Natural killer cell (primary cell): ENCODE results near the gene MRPS24. TPM values are rescaled to one million over a fixed set of nuclear protein-coding genes. Genes with fewer than 3 reads are reported as not detected.
"Not testable (repeated sequence)": the region's sequence is repeated elsewhere in the genome, so short reads cannot be mapped to it uniquely, and the experiment has no call there.

Experiments
- ATAC-seq, 3 donors: fragments of 150-1000 bp in 2 of 3; fragments of 200-7000 bp in 1 of 3; cut with Tn5 transposase; 1 replicate in 1 of 3; 2 replicates in 2 of 3; pipeline ENCODE4 v1.10.0; 2021; ENCODE audit warnings: mild to moderate bottlenecking in 2 of 3, moderate library complexity in 2 of 3
- DNase-seq, 2 donors: peaks; one replicate each; pipeline versions ENCODE4 v3.0.0 to v3.0.0-alpha.2; 2013 to 2021; ENCODE audit warnings: mixed read lengths in 1 of 2
- H3K27ac ChIP-seq: one replicate; pipeline ENCODE4 v1.5.1; 2013; ENCODE audit warnings: mild to moderate bottlenecking, low read length
- H3K27me3 ChIP-seq: one replicate; pipeline ENCODE4 v1.6.1; 2013; ENCODE audit warnings: low read length; ENCODE audit not compliant: control insufficient read depth, insufficient read depth
- H3K36me3 ChIP-seq: one replicate; pipeline ENCODE4 v1.6.1; 2013; ENCODE audit warnings: low read length; ENCODE audit not compliant: control insufficient read depth, insufficient read depth
- H3K4me1 ChIP-seq: one replicate; pipeline ENCODE4 v1.6.1; 2013; ENCODE audit warnings: low read length; ENCODE audit not compliant: control insufficient read depth, insufficient read depth
- H3K4me3 ChIP-seq: one replicate; pipeline ENCODE4 v1.5.1; 2013; ENCODE audit warnings: low read length
- H3K9me3 ChIP-seq: one replicate; pipeline ENCODE4 v1.6.1; 2013; ENCODE audit warnings: low read length; ENCODE audit not compliant: control insufficient read depth, insufficient read depth
- H3K27ac Mint-ChIP-seq, 2 donors: one replicate each; pipeline ENCODE4 v1.8.0; 2022; ENCODE audit warnings: mild to moderate bottlenecking in 2 of 2, mixed read lengths in 2 of 2, moderate library complexity in 1 of 2
- H3K27me3 Mint-ChIP-seq, 2 donors: one replicate each; pipeline ENCODE4 v1.8.0; 2022; ENCODE audit warnings: low read depth in 2 of 2, mixed read lengths in 2 of 2
- H3K36me3 Mint-ChIP-seq: one replicate; pipeline ENCODE4 v1.8.0; 2022; ENCODE audit warnings: mixed read lengths
- H3K4me1 Mint-ChIP-seq, 2 donors: one replicate each; pipeline ENCODE4 v1.8.0; 2022; ENCODE audit warnings: mixed read lengths in 2 of 2
- H3K4me3 Mint-ChIP-seq: one replicate; pipeline ENCODE4 v1.8.0; 2022; ENCODE audit warnings: mild to moderate bottlenecking, moderate library complexity, mixed read lengths
- H3K9me3 Mint-ChIP-seq, 2 donors: one replicate each; pipeline ENCODE4 v1.8.0; 2022; ENCODE audit warnings: mixed read lengths in 2 of 2
- CTCF ChIP-seq: fragments of 200-600 bp; IDR thresholded peaks from one replicate; pipeline ENCODE4 v1.8.0; 2022; ENCODE audit warnings: antibody characterized with exemption
- WGBS: methylation state at CpG from one replicate; pipeline ENCODE4 v1.1.7; 2013; ENCODE audit warnings: missing lambda C conversion rate; ENCODE audit not compliant: insufficient coverage; 5-methylcytosine and 5-hydroxymethylcytosine counted together
- intact Hi-C: fragments of 100-400 bp; cut with micrococcal nuclease; formaldehyde crosslinking; loops from one replicate; pipeline ENCODE4 v1.14.2; 2022
- total RNA-seq, 4 donors: library from RNA; stranded (reverse); fragments of 120-200 nt in 1 of 4; gene quantifications; one replicate each; pipeline versions ENCODE4 v1.2.3 to v1.2.4, GENCODE V29; 2013 to 2022

MRPS24 gene
- total RNA-seq, 3 donors from 2014 or later (not counting 1 experiment from before 2014, with no cell fraction given) = 34.8 to 37.4 (median 35.7) TPM

DNA sequence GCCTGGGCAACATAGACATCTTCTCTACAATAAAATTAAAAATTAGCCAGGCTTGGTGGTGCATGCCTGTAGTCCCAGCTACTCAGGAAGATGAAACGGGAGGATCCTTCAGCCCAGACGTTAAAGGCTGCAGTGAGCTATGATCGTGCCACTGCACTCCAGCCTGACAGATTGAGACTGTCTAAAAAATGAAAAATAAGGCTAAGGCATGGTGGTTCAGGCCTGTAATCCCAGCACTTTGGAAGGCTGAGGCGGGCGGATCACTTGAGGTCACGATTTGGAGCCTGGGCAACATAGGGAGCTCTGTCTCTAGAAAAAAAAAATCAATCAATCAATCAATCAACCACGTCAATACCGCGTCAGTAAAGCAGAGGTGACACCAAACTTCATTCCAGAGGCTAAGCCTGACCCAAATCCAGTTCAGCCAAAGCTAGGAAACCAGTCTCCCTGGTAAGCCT, 31.1 kb downstream of the MRPS24 start:
- Histone ChIP-seq H3K27ac (no peak overlapping the region), H3K27me3 (no peaks in the 10 kb centered on the region), H3K9me3 (no peaks in the 10 kb centered on the region), H3K4me1 (peaks cover 18% of the 10 kb centered on the region), H3K36me3 (no peaks in the 10 kb centered on the region), H3K4me3 (no peak overlapping the region)
- Mint-ChIP-seq H3K27me3 (no peaks in the 10 kb centered on the region), H3K4me3 (peak overlapping the region; percentile 75), H3K36me3 (no peaks in the 10 kb centered on the region), H3K9me3 (no peaks in the 10 kb centered on the region), H3K4me1 (peaks cover 16 to 19% of the 10 kb centered on the region in 2 donors), H3K27ac (peak overlapping the region in 1 of 2 donors; percentile 87)
- no peak for ATAC-seq
- WGBS = 85% methylated on average over 9 of the region's 9 CpGs
- intact Hi-C loops = loop anchor here (2.0 to 5.0 kb wide), 3 partner anchors 109 to 1896 kb away; partner anchors contain the start of gene COA1
- no peak for DNase-seq
- no peak for TF ChIP-seq CTCF

- no peak for TF ChIP-seq CTCF
- peak overlapping the region; percentile 83 to 91 for H3K27ac Mint-ChIP-seq
- no peaks in the 10 kb centered on the region for H3K27me3 Mint-ChIP-seq
- H3K4me1 Mint-ChIP-seq = peaks cover 16 to 19% of the 10 kb centered on the region in 2 donors
- peak overlapping the region; percentile 56 for H3K4me3 ChIP-seq
- H3K9me3 Mint-ChIP-seq = no peaks in the 10 kb centered on the region
- intact Hi-C loops = loop anchor here (5.0 kb wide), 1 partner anchor 1892 kb away; no protein-coding TSS in a partner anchor
- no peaks in the 10 kb centered on the region for H3K36me3 Mint-ChIP-seq
- no peaks in the 10 kb centered on the region for H3K36me3 ChIP-seq
- H3K27ac ChIP-seq = peak overlapping the region; percentile 81
- H3K27me3 ChIP-seq = no peaks in the 10 kb centered on the region
- no peaks in the 10 kb centered on the region for H3K9me3 ChIP-seq
- WGBS = 24% methylated on average over 5 of the region's 8 CpGs
- ATAC-seq (peak; percentile 67 to 75 (median 70)), DNase-seq (peak; percentile 29 to 80)
- H3K4me1 ChIP-seq = peaks cover 18% of the 10 kb centered on the region
- H3K4me3 Mint-ChIP-seq = peak overlapping the region; percentile 84
Observed at GRCh38 chr7:43834463-43835251, 34.7 kb downstream of the MRPS24 start.

- H3K4me1 ChIP-seq = peaks cover 13% of the 10 kb centered on the region
- Mint-ChIP-seq H3K27me3 (peaks cover 11 to 12% of the 10 kb centered on the region in 2 donors), H3K4me1 (peaks cover 10% of the 10 kb centered on the region in 2 donors)
- H3K36me3 Mint-ChIP-seq, H3K9me3 Mint-ChIP-seq, H3K36me3 ChIP-seq, H3K27ac Mint-ChIP-seq, intact Hi-C loops, H3K4me3 ChIP-seq, DNase-seq, H3K9me3 ChIP-seq, ATAC-seq, H3K27me3 ChIP-seq, H3K27ac ChIP-seq, H3K4me3 Mint-ChIP-seq: not testable (repeated sequence)
Observed at GRCh38 chr7:43830917-43831316, 38.4 kb downstream of the MRPS24 start.

DNA sequence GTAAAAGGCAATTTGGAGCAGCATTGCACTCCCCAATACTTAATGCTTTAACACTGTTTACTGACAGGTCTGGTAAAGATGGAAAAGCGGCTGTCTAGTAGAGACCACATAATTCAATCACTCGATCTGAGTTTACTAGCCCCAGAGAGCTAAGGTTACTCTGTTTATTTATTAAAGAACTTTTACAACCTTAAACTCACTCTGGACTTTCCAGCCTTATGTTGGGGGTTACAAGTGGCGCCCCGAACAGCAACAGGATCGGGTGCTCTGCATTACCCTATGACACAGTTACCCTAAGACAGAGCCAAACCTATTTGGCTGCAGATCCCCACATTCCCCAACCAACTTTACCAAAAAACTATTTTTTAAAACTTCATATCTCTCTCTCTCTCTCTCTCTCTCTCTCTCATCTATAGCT, 43.9 kb downstream of the MRPS24 start:
- Histone ChIP-seq H3K9me3 (no peaks in the 10 kb centered on the region), H3K27ac (no peak overlapping the region), H3K27me3 (no peaks in the 10 kb centered on the region), H3K4me3 (no peak overlapping the region), H3K36me3 (no peaks in the 10 kb centered on the region), H3K4me1 (no peaks in the 10 kb centered on the region)
- Mint-ChIP-seq H3K4me1 (no peaks in the 10 kb centered on the region), H3K4me3 (no peak overlapping the region), H3K9me3 (no peaks in the 10 kb centered on the region), H3K27me3 (peaks cover 13 to 18% of the 10 kb centered on the region in 2 donors), H3K36me3 (no peaks in the 10 kb centered on the region), H3K27ac (no peak overlapping the region)
- intact Hi-C loops = no loop called here
- DNase-seq = no peak
- no peak for TF ChIP-seq CTCF
- WGBS = 92% methylated on average over 3 of the region's 5 CpGs
- ATAC-seq = no peak
